HG03135 (cell line): Measurements from ENCODE around the gene ST7L.

Source experiments
- ATAC-seq: cut with Tn5 transposase; IDR thresholded peaks from one replicate; pipeline ENCODE4 v1.9.1; 2021; ENCODE audit warnings: mild to moderate bottlenecking, moderate library complexity; ENCODE audit not compliant: unreplicated experiment

The ST7L gene

GRCh38 chr1:112554411-112554810 is 64.5 kb downstream of the ST7L start:
- ATAC-seq: no peak

- no peak for ATAC-seq
Measured at GRCh38 chr1:112549590-112549989, 69.4 kb downstream of the ST7L start.

- ATAC-seq: no peak
Measured at GRCh38 chr1:112548547-112548946, 70.4 kb downstream of the ST7L start.

- no peak for ATAC-seq
Measured at GRCh38 chr1:112546076-112546475, 72.9 kb downstream of the ST7L start.

- no peak for ATAC-seq
Measured at GRCh38 chr1:112544751-112545150, 74.2 kb downstream of the ST7L start.

GRCh38 chr1:112544011-112544688 is 74.8 kb downstream of the ST7L start:
- ATAC-seq: no peak

GRCh38 chr1:112542206-112542973 is 76.6 kb downstream of the ST7L start:
- ATAC-seq: no peak

- no peak for ATAC-seq
Measured at GRCh38 chr1:112541299-112541698, 77.6 kb downstream of the ST7L start.

- ATAC-seq: no peak
Measured at GRCh38 chr1:112540226-112540794, 78.6 kb downstream of the ST7L start.

- ATAC-seq: no peak
Measured at GRCh38 chr1:112538883-112539282, 80.1 kb downstream of the ST7L start.

- no peak for ATAC-seq
Measured at GRCh38 chr1:112537456-112537855, 81.5 kb downstream of the ST7L start.

GRCh38 chr1:112536561-112536960 is 82.4 kb downstream of the ST7L start:
- no peak for ATAC-seq

GRCh38 chr1:112533029-112533428 is 85.9 kb downstream of the ST7L start:
- no peak for ATAC-seq

GRCh38 chr1:112532064-112532463 is 86.9 kb downstream of the ST7L start:
- ATAC-seq: no peak

- ATAC-seq: no peak
Measured at GRCh38 chr1:112530832-112531231, 88.1 kb downstream of the ST7L start.

GRCh38 chr1:112529301-112529700 is 89.6 kb downstream of the ST7L start:
- no peak for ATAC-seq

GRCh38 chr1:112528076-112528475 is 90.9 kb downstream of the ST7L start:
- no peak for ATAC-seq

GRCh38 chr1:112527266-112528010 is 91.5 kb downstream of the ST7L start:
- ATAC-seq: no peak

- no peak for ATAC-seq
Measured at GRCh38 chr1:112524986-112525385, 94.0 kb downstream of the ST7L start.

- ATAC-seq: no peak
Measured at GRCh38 chr1:112524251-112524650, 94.7 kb downstream of the ST7L start.

GRCh38 chr1:112522621-112523020 is 96.3 kb downstream of the ST7L start:
- no peak for ATAC-seq
